OCI-LY7 (cell line): ENCODE data around the gene TTC9B. TPM values are rescaled to one million over a fixed set of nuclear protein-coding genes. Genes with fewer than 3 reads are reported as not detected.

Experiments
- BruUV-seq: library from RNA; stranded (reverse); fragments of 400-500 nt; replicated peaks from 2 replicates; lab custom pipeline; 2021; lab: Mats Ljungman, UMichigan
- CTCF ChIA-PET: fragments of 300-600 bp; sonication (Branson Sonifier 250); formaldehyde crosslinking; loops from one replicate; lab custom pipeline; 2022; ENCODE audit warnings: antibody characterized with exemption; ENCODE audit not compliant: unreplicated experiment; lab: Charles Lee
- POLR2A ChIA-PET: fragments of 300-600 bp; sonication (Branson Sonifier 250); formaldehyde crosslinking; loops from one replicate; lab custom pipeline; 2022; ENCODE audit warnings: antibody characterized with exemption; lab: Charles Lee
- DNase-seq: peaks from one replicate; pipeline ENCODE4 v3.0.0-alpha.2; 2015; ENCODE audit warnings: low spot score
- H2AFZ ChIP-seq: fragments of 200-600 bp; sonication (generic), shearing (Covaris generic); 2 replicates; pipeline ENCODE4 v1.6.1; 2014; ENCODE audit warnings: mild to moderate bottlenecking, antibody characterized with exemption, low read length, moderate library complexity
- H3K27ac ChIP-seq: fragments of 200-600 bp; sonication (generic); 2 replicates; pipeline ENCODE4 v1.5.1; 2014; ENCODE audit warnings: mixed run types, low read depth, mild to moderate bottlenecking, moderate library complexity, low read length, inconsistent platforms; ENCODE audit not compliant: poor library complexity, severe bottlenecking
- H3K36me3 ChIP-seq: fragments of 200-600 bp; sonication (generic); 2 replicates; pipeline ENCODE4 v1.6.1; 2014; ENCODE audit warnings: mild to moderate bottlenecking, antibody characterized with exemption, low read length, moderate library complexity, mixed read lengths; ENCODE audit not compliant: insufficient read depth
- H3K4me1 ChIP-seq: fragments of 200-600 bp; sonication (generic); 2 replicates; pipeline ENCODE4 v1.5.1; 2014; ENCODE audit warnings: mild to moderate bottlenecking, low read length; ENCODE audit not compliant: insufficient read depth, poor library complexity, severe bottlenecking
- H3K4me2 ChIP-seq: fragments of 200-600 bp; sonication (generic); 2 replicates; pipeline ENCODE4 v1.6.1; 2014; ENCODE audit warnings: mild to moderate bottlenecking, low read length
- H3K4me3 ChIP-seq: fragments of 200-600 bp; sonication (generic); 2 replicates; pipeline ENCODE4 v1.5.1; 2014; ENCODE audit warnings: mild to moderate bottlenecking, low read depth, low read length; ENCODE audit not compliant: poor library complexity, severe bottlenecking
- H3K79me2 ChIP-seq: fragments of 200-600 bp; sonication (generic); 2 replicates; pipeline ENCODE4 v1.6.1; 2016; ENCODE audit warnings: low read depth, mild to moderate bottlenecking, low read length, moderate library complexity, mixed read lengths; ENCODE audit not compliant: insufficient read depth
- H3K9me2 ChIP-seq: fragments of 200-600 bp; sonication (generic); 2 replicates; pipeline ENCODE4 v1.6.1; 2016; ENCODE audit warnings: mild to moderate bottlenecking, low read length, mixed read lengths; ENCODE audit not compliant: insufficient read depth
- H3K9me3 ChIP-seq: fragments of 200-600 bp; sonication (generic); 2 replicates; pipeline ENCODE4 v1.6.1; 2014; ENCODE audit warnings: mild to moderate bottlenecking, mixed run types, low read length, mixed read lengths
- H4K20me1 ChIP-seq: fragments of 200-600 bp; sonication (generic); 2 replicates; pipeline ENCODE4 v1.6.1; 2014; ENCODE audit warnings: mild to moderate bottlenecking, antibody characterized with exemption, low read length, moderate library complexity, mixed read lengths; ENCODE audit not compliant: insufficient read depth
- EZH2phosphoT487 ChIP-seq: fragments of 200-600 bp; sonication (generic); IDR thresholded peaks from 2 replicates; pipeline ENCODE4 v1.6.1; 2018; ENCODE audit warnings: low read depth, borderline replicate concordance, mild to moderate bottlenecking, mixed run types, antibody characterized with exemption, low read length, moderate library complexity, mixed read lengths
- intact Hi-C: fragments of 100-400 bp; cut with micrococcal nuclease; formaldehyde crosslinking; loops from one replicate; pipeline ENCODE4 v1.10.0; 2022; ENCODE audit not compliant: unreplicated experiment
- total RNA-seq, 2 experiments: library from RNA; depleted of rRNA in 1 of 2; stranded (reverse); fragments of >200 nt in 1 of 2; shearing (Covaris generic) in 1 of 2; gene quantifications; 2 replicates each; pipeline ENCODE4 v1.2.3, GENCODE V29; 2014 to 2022
- TF ChIP-seq, protein P1 (sequence below): fragments of 200-600 bp; sonication (generic); conservative IDR thresholded peaks from 2 replicates; pipeline ENCODE4 v1.5.1; 2014; ENCODE audit warnings: mild to moderate bottlenecking, antibody characterized with exemption, low read length, moderate library complexity, mixed read lengths

Gene TTC9B
- total RNA-seq, 2 experiments from 2014 or later: not detected

GRCh38 chr19:40241809-40242384 is 23.7 kb upstream of the TTC9B start:
- Histone ChIP-seq H3K4me3 (no peak overlapping the region), H3K36me3 (peaks cover 48% of the 10 kb centered on the region), H3K4me2 (no peak overlapping the region), H3K9me3 (no peaks in the 10 kb centered on the region), H3K4me1 (no peaks in the 10 kb centered on the region), H3K79me2 (no peaks in the 10 kb centered on the region), H3K9me2 (no peaks in the 10 kb centered on the region), H4K20me1 (no peaks in the 10 kb centered on the region), H2AFZ (no peak overlapping the region), H3K27ac (no peak overlapping the region)
- intact Hi-C loops: no loop called here
- TF ChIP-seq, protein P1, sequence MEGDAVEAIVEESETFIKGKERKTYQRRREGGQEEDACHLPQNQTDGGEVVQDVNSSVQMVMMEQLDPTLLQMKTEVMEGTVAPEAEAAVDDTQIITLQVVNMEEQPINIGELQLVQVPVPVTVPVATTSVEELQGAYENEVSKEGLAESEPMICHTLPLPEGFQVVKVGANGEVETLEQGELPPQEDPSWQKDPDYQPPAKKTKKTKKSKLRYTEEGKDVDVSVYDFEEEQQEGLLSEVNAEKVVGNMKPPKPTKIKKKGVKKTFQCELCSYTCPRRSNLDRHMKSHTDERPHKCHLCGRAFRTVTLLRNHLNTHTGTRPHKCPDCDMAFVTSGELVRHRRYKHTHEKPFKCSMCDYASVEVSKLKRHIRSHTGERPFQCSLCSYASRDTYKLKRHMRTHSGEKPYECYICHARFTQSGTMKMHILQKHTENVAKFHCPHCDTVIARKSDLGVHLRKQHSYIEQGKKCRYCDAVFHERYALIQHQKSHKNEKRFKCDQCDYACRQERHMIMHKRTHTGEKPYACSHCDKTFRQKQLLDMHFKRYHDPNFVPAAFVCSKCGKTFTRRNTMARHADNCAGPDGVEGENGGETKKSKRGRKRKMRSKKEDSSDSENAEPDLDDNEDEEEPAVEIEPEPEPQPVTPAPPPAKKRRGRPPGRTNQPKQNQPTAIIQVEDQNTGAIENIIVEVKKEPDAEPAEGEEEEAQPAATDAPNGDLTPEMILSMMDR: no peak
- no peak for TF ChIP-seq EZH2phosphoT487
- no peak for DNase-seq
- POLR2A ChIA-PET: no interaction called here
- CTCF ChIA-PET: no interaction called here
- BruUV-seq: no TSS peak

DNA sequence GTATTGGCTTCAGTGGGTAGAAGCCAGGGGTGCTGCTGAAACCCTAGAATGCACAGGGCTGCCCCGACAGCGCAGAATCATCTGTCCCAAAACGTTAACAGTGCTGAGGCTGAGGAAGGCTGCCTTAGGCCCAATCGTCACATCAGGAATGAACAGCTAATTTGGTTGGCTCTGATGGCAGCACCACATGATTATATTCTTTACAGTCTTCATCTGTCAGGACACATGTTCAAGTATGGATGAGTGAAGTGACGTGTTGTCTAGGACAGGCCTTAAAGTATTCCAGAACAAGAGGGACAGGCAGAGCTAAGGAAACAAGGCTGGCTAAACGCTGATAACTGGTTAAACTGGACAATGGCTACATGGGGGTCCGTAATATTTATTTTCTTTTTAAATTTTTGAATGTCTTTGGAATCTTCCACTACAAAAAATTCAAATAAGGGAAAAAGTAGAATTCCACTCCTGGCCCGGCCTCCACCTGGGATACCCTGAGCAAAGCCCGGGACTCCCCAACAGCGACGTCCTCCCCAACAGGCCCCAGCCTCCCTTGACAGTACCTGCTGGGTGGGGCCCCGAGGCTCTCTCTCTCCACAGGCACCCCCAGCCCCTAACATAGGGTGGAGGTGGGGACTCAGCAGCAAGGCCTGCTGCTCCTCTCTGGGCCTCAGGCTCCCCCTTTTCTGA is 23.1 kb upstream of the TTC9B start:
- H3K4me3 ChIP-seq: no peak overlapping the region
- H3K9me2 ChIP-seq: no peaks in the 10 kb centered on the region
- CTCF ChIA-PET: no interaction called here
- no peaks in the 10 kb centered on the region for H3K4me1 ChIP-seq
- TF ChIP-seq EZH2phosphoT487: no peak
- TF ChIP-seq, protein P1: no peak
- H3K9me3 ChIP-seq: no peaks in the 10 kb centered on the region
- no peak overlapping the region for H3K27ac ChIP-seq
- POLR2A ChIA-PET: no interaction called here
- no peaks in the 10 kb centered on the region for H3K79me2 ChIP-seq
- H3K4me2 ChIP-seq: no peak overlapping the region
- no TSS peak for BruUV-seq
- no peaks in the 10 kb centered on the region for H4K20me1 ChIP-seq
- DNase-seq: no peak
- H3K36me3 ChIP-seq: peaks cover 52% of the 10 kb centered on the region
- no peak overlapping the region for H2AFZ ChIP-seq
- intact Hi-C loops: no loop called here

GRCh38 chr19:40240332-40240731 is 22.1 kb upstream of the TTC9B start:
- intact Hi-C loops: no loop called here
- Histone ChIP-seq H3K4me2 (no peak overlapping the region), H3K4me3 (no peak overlapping the region), H3K9me3 (no peaks in the 10 kb centered on the region), H4K20me1 (no peaks in the 10 kb centered on the region), H3K9me2 (no peaks in the 10 kb centered on the region), H2AFZ (no peak overlapping the region), H3K4me1 (no peaks in the 10 kb centered on the region), H3K79me2 (no peaks in the 10 kb centered on the region), H3K27ac (no peak overlapping the region), H3K36me3 (peaks cover 61% of the 10 kb centered on the region)
- DNase-seq: no peak
- CTCF ChIA-PET: no interaction called here
- POLR2A ChIA-PET: no interaction called here
- TF ChIP-seq, protein P1: no peak
- BruUV-seq: no TSS peak
